ENCODE results near the gene PGF.

- TF ChIP-seq YY1 (IDR thresholded peaks at IDR 0.05; ENCODE audit: insufficient read depth, insufficient read length) = no peak
- TF ChIP-seq ZNF274 (IDR thresholded peaks at IDR 0.05; ENCODE audit: low read depth, low read length) = no peak
- no peak for TF ChIP-seq SUZ12 (IDR thresholded peaks at IDR 0.05; ENCODE audit: extremely low read depth, insufficient read depth, insufficient read length)
These were observed 48.4 kb downstream of the PGF start for GRCh38 chr14:74906925-74907521.
